Smooth muscle cell (in vitro differentiated cells): ENCODE measurements around the gene TPSB2. TPM values are rescaled to one million over a fixed set of nuclear protein-coding genes. Genes with fewer than 3 reads are reported as not detected.

Experiments
- DNase-seq: peaks from one replicate; lab custom pipeline; 2025; ENCODE audit not compliant: unreplicated experiment; lab: John Stamatoyannopoulos, UW
- H2AFZ ChIP-seq: fragments of 200-600 bp; sonication (generic); 2 replicates; pipeline ENCODE4 v1.6.0; 2016; ENCODE audit warnings: antibody characterized with exemption, low read depth, mild to moderate bottlenecking
- H3F3A ChIP-seq: fragments of 200-600 bp; sonication (generic); 2 replicates; pipeline ENCODE4 v1.6.0; 2017; ENCODE audit warnings: antibody characterized with exemption, low read depth
- H3K27ac ChIP-seq: fragments of 200-600 bp; sonication (generic); 2 replicates; pipeline ENCODE4 v1.5.1; 2016; ENCODE audit warnings: low read depth, mild to moderate bottlenecking
- H3K27me3 ChIP-seq: fragments of 200-600 bp; sonication (generic); 2 replicates; pipeline ENCODE4 v1.6.1; 2016; ENCODE audit warnings: low read depth, mild to moderate bottlenecking
- H3K36me3 ChIP-seq: fragments of 200-600 bp; sonication (generic); 2 replicates; pipeline ENCODE4 v1.5.1; 2016; ENCODE audit warnings: low read depth
- H3K4me1 ChIP-seq: fragments of 200-600 bp; sonication (generic); 2 replicates; pipeline ENCODE4 v1.5.1; 2016; ENCODE audit warnings: low read depth
- H3K4me2 ChIP-seq: fragments of 200-600 bp; sonication (generic); 2 replicates; pipeline ENCODE4 v1.6.0; 2016; ENCODE audit warnings: mild to moderate bottlenecking
- H3K4me3 ChIP-seq: fragments of 200-600 bp; sonication (generic); 2 replicates; pipeline ENCODE4 v1.5.1; 2016; ENCODE audit warnings: mild to moderate bottlenecking
- H3K79me2 ChIP-seq: fragments of 200-600 bp; sonication (generic); 2 replicates; pipeline ENCODE4 v1.6.0; 2016; ENCODE audit warnings: low read depth, mild to moderate bottlenecking
- H3K9ac ChIP-seq: fragments of 200-600 bp; sonication (generic); 2 replicates; pipeline ENCODE4 v1.6.0; 2016; ENCODE audit warnings: low read depth
- H3K9me3 ChIP-seq: fragments of 200-600 bp; sonication (generic); replicated peaks from 2 replicates; pipeline ENCODE4 v1.5.1; 2016; ENCODE audit warnings: low read depth
- H4K20me1 ChIP-seq: fragments of 200-600 bp; sonication (generic); 2 replicates; pipeline ENCODE4 v1.6.0; 2016; ENCODE audit warnings: low read depth
- WGBS: methylation state at CpG from one replicate; pipeline ENCODE4 v1.1.7; 2016; ENCODE audit warnings: low lambda C conversion rate; 5-methylcytosine and 5-hydroxymethylcytosine counted together
- polyA plus RNA-seq: library from polyadenylated mRNA; unstranded; fragments of >200 nt; fragmentation: Nextera tagmentation; extraction: Ambion mirVana; gene quantifications from 2 replicates; pipeline ENCODE4 v1.2.1, GENCODE V29; 2016
- total RNA-seq: library from RNA; depleted of rRNA; stranded (reverse); fragments of >200 nt; gene quantifications from 2 replicates; pipeline ENCODE4 v1.2.3, GENCODE V29; 2014
- TF ChIP-seq, protein P1 (sequence below): fragments of 200-600 bp; sonication (generic); IDR thresholded peaks from 2 replicates; pipeline ENCODE4 v1.5.1; 2017; ENCODE audit warnings: borderline replicate concordance, mild to moderate bottlenecking, antibody characterized with exemption; ENCODE audit not compliant: insufficient read depth, poor library complexity, severe bottlenecking

TPSB2 gene
- total and polyA plus RNA-seq, 2 experiments from 2014 or later = not detected

DNA sequence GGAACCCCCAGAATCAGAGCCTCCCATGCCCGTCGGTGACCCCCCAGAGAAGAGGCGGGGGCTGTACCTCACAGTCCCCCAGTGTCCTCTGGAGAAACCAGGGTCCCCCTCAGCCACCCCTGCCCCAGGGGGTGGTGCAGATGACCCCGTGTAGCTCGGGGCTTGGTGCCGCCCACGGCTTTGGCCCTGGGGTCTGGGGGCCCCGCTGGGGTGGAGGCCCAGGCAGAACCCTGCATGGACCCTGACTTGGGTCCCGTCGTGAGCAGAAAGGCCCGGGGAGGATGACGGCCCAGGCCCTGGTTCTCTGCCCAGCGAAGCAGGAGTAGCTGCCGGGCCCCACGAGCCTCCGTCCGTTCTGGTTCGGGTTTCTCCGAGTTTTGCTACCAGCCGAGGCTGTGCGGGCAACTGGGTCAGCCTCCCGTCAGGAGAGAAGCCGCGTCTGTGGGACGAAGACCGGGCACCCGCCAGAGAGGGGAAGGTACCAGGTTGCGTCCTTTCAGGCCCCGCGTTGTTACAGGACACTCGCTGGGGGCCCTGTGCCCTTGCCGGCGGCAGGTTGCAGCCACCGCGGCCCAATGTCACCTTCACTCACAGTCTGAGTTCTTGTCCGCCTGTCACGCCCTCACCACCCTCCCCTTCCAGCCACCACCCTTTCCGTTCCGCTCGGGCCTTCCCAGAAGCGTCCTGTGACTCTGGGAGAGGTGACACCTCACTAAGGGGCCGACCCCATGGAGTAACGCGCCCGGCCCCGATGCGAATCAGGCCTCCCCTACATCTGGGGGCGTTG, 8.9 kb downstream of the TPSB2 start:
- WGBS = 89% methylated on average over 44 of the region's 48 CpGs
- no peak overlapping the region for H3K27ac ChIP-seq

DNA sequence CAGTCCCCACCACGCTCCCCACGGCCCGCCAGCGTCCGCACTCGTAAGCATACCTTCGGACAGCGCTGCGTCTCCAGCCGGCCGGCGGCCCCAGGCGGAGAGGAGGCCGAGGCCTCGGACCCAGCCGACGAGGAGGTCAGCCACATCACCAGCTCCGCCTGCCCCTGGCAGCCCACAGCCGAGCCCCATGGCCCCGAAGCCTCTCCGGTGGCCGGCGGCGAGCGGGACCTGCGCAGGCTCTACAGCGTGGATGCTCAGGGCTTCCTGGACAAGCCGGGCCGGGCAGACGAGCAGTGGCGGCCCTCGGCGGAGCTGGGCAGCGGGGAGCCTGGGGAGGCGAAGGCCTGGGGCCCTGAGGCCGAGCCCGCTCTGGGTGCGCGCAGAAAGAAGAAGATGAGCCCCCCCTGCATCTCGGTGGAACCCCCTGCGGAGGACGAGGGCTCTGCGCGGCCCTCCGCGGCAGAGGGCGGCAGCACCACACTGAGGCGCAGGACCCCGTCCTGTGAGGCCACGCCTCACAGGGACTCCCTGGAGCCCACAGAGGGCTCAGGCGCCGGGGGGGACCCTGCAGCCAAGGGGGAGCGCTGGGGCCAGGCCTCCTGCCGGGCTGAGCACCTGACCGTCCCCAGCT, 9.8 kb downstream of the TPSB2 start:
- Histone ChIP-seq H2AFZ (no peak overlapping the region), H3K4me1 (no peaks in the 10 kb centered on the region), H3K9ac (no peak overlapping the region), H3K4me2 (no peak overlapping the region), H3K79me2 (no peaks in the 10 kb centered on the region), H3K36me3 (no peaks in the 10 kb centered on the region), H3K4me3 (no peak overlapping the region), H4K20me1 (no peaks in the 10 kb centered on the region), H3K9me3 (no peaks in the 10 kb centered on the region), H3K27me3 (no peaks in the 10 kb centered on the region), H3K27ac (no peak overlapping the region), H3F3A (no peaks in the 10 kb centered on the region)
- 94% methylated on average over 45 of the region's 55 CpGs for WGBS
- TF ChIP-seq, protein P1, sequence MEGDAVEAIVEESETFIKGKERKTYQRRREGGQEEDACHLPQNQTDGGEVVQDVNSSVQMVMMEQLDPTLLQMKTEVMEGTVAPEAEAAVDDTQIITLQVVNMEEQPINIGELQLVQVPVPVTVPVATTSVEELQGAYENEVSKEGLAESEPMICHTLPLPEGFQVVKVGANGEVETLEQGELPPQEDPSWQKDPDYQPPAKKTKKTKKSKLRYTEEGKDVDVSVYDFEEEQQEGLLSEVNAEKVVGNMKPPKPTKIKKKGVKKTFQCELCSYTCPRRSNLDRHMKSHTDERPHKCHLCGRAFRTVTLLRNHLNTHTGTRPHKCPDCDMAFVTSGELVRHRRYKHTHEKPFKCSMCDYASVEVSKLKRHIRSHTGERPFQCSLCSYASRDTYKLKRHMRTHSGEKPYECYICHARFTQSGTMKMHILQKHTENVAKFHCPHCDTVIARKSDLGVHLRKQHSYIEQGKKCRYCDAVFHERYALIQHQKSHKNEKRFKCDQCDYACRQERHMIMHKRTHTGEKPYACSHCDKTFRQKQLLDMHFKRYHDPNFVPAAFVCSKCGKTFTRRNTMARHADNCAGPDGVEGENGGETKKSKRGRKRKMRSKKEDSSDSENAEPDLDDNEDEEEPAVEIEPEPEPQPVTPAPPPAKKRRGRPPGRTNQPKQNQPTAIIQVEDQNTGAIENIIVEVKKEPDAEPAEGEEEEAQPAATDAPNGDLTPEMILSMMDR = no peak
- no peak for DNase-seq

More for the DNA sequence above, 8.9 kb downstream of the TPSB2 start:
- Histone ChIP-seq H3F3A (no peaks in the 10 kb centered on the region), H3K4me1 (no peaks in the 10 kb centered on the region), H2AFZ (no peak overlapping the region), H3K79me2 (no peaks in the 10 kb centered on the region), H3K9ac (no peak overlapping the region), H3K9me3 (no peaks in the 10 kb centered on the region), H3K36me3 (no peaks in the 10 kb centered on the region), H3K4me3 (no peak overlapping the region), H4K20me1 (no peaks in the 10 kb centered on the region), H3K27me3 (no peaks in the 10 kb centered on the region), H3K4me2 (no peak overlapping the region)
- TF ChIP-seq, protein P1 = no peak
- no peak for DNase-seq

DNA sequence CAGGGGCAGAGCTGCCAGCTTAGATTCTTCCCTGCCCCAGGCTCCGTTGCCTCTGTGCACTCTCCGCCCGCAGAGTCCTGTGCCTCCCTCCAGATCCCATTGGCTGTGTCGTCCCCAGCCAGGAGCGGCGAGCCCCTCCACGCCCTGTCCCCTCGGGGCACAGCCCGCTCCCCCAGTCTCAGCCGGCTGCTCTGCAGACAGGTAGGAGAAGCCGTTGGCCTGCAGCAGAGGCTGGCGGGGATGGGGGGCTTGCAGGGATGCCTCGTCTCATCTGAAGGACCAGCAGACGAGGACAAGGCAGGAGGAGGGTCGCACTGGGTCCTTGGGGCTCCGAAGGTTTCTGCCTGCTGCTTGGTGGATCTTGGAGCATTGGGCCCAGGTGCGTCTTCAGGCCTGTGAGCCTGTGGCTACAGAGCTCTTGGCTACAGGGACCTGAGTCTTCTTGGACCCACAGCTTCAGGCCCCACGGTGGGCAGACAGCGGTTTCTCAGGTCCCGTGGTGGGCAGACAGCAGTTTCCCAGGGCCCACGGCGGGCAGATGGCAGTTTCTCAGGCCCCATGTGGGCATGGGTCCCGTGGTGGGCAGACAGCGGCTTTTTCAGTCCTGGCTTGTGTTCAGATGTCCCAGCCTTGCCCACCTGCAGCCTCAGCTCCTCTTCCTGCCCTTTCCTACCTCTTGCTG, 10.9 kb downstream of the TPSB2 start:
- Histone ChIP-seq H3K4me3 (no peak overlapping the region), H4K20me1 (no peaks in the 10 kb centered on the region), H3K27me3 (no peaks in the 10 kb centered on the region), H3K4me2 (no peak overlapping the region), H3K36me3 (no peaks in the 10 kb centered on the region), H3K4me1 (no peaks in the 10 kb centered on the region), H3K27ac (no peak overlapping the region), H3F3A (no peaks in the 10 kb centered on the region), H3K9me3 (no peaks in the 10 kb centered on the region), H2AFZ (no peak overlapping the region), H3K9ac (no peak overlapping the region), H3K79me2 (no peaks in the 10 kb centered on the region)
- no peak for DNase-seq
- TF ChIP-seq, protein P1 = no peak
- WGBS = 96% methylated on average over 22 of the region's 24 CpGs
